ENCODE results near the gene KCNQ5.

The KCNQ5 gene

DNA sequence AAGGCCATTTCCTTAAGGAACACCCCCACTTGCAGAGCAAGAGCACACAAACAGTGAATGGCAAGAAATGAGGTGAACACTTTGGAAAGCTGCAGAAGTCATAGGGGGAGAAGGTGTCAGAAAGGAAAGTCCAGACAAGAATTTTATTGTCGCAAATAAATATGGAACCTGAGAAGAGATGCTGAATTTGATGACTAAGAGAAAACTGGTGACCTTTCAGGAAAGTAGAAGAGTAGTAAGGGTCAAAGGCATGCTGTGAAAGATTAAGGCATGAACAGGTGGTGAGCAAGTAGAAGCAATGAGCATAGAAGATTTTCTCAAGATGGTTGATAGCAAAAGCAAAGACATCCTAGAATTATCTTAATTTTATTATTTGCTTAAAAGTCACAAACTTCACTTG lies 194.2 kb downstream of the KCNQ5 start:
- no peak overlapping the region for H4K91ac ChIP-seq (ENCODE audit: low read depth, low read length, poor library complexity)
- H2AFZ ChIP-seq (ENCODE audit: low read length): no peak overlapping the region
- no peak overlapping the region for H2BK120ac ChIP-seq (ENCODE audit: low read depth, low read length)
- no peak overlapping the region for H2BK5ac ChIP-seq (ENCODE audit: low read length)
- no peaks in the 10 kb centered on the region for H3K27me3 ChIP-seq (ENCODE audit: control insufficient read depth in 3 of 3, insufficient read depth in 3 of 3, low read depth in 1 of 3, low read length in 3 of 3)
- no peak overlapping the region for H2BK12ac ChIP-seq (ENCODE audit: low read length)
- H3K9ac ChIP-seq (ENCODE audit: low read depth, low read length, poor library complexity): no peak overlapping the region
- no peak overlapping the region for H3K4me2 ChIP-seq (ENCODE audit: insufficient read depth, low read length, poor library complexity, severe bottlenecking)
- no peak overlapping the region for H3K23ac ChIP-seq (ENCODE audit: low read depth, low read length, poor library complexity)
- H3K18ac ChIP-seq (ENCODE audit: low read length): no peak overlapping the region
- H2AK5ac ChIP-seq (ENCODE audit: low read depth, low read length): no peak overlapping the region
- H3K4me3 ChIP-seq (ENCODE audit: low read length in 2 of 2): no peak overlapping the region
- no peak overlapping the region for H3K4ac ChIP-seq (ENCODE audit: low read length)
- H3K36me3 ChIP-seq (replicated peaks in 1 of 2; ENCODE audit: control insufficient read depth in 2 of 2, insufficient read depth in 2 of 2, low read length in 2 of 2): no peaks in the 10 kb centered on the region
- H3K79me1 ChIP-seq (ENCODE audit: low read depth, low read length): no peaks in the 10 kb centered on the region
- peaks cover 0 to 4% of the 10 kb centered on the region in 2 donors for H3K4me1 ChIP-seq (ENCODE audit: control insufficient read depth in 2 of 2, insufficient read depth in 1 of 2, low read depth in 1 of 2, low read length in 2 of 2)
- DNase-seq (ENCODE audit: low spot score): no peak
- WGBS, 2 donors (ENCODE audit: extremely low coverage in 2 of 2, insufficient read length in 2 of 2, insufficient replicate concordance in 1 of 2): no CpG with 5 or more reads among the region's 1 CpG
- H3K9me3 ChIP-seq (replicated peaks in 1 of 2; ENCODE audit: control insufficient read depth in 2 of 2, insufficient read depth in 1 of 2, low read depth in 1 of 2, low read length in 2 of 2): no peaks in the 10 kb centered on the region
- H4K8ac ChIP-seq (ENCODE audit: low read depth, low read length): no peak overlapping the region
- no peak overlapping the region for H2BK15ac ChIP-seq (ENCODE audit: low read length)
- no peak overlapping the region for H3K27ac ChIP-seq (replicated peaks; ENCODE audit: low read length)
- no peak overlapping the region for H3K14ac ChIP-seq (ENCODE audit: low read length)

DNA sequence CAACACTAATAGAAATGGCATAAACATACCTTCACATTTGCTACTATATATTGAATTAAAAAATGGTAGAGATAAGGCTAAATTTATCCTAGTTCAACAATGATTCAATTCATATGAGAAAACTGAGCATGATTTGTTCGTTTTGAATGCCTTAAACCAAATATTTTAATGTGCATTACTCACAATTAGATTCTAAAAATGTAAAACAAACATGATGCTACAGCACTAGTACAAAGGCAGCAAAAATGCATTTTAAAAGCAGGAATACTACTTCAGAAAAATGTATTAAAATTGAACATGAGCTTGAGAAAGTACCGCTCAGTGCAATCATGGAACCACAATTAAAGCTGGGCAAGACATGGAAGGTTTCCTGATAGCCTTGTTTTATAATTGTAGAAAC lies 195.3 kb downstream of the KCNQ5 start:
- Histone ChIP-seq H3K27me3 (ENCODE audit: control insufficient read depth in 3 of 3, insufficient read depth in 3 of 3, low read depth in 1 of 3, low read length in 3 of 3) (no peaks in the 10 kb centered on the region), H2BK120ac (ENCODE audit: low read depth, low read length) (no peak overlapping the region), H3K4me3 (ENCODE audit: low read length in 2 of 2) (no peak overlapping the region), H2BK15ac (ENCODE audit: low read length) (no peak overlapping the region), H3K4me2 (ENCODE audit: insufficient read depth, low read length, poor library complexity, severe bottlenecking) (no peak overlapping the region), H3K27ac (replicated peaks; ENCODE audit: low read length) (no peak overlapping the region), H3K36me3 (replicated peaks in 1 of 2; ENCODE audit: control insufficient read depth in 2 of 2, insufficient read depth in 2 of 2, low read length in 2 of 2) (no peaks in the 10 kb centered on the region), H2AFZ (ENCODE audit: low read length) (no peak overlapping the region), H3K14ac (ENCODE audit: low read length) (no peak overlapping the region), H3K4ac (ENCODE audit: low read length) (no peak overlapping the region), H3K9ac (ENCODE audit: low read depth, low read length, poor library complexity) (no peak overlapping the region), H3K79me1 (ENCODE audit: low read depth, low read length) (no peaks in the 10 kb centered on the region), H4K91ac (ENCODE audit: low read depth, low read length, poor library complexity) (no peak overlapping the region), H2AK5ac (ENCODE audit: low read depth, low read length) (no peak overlapping the region), H3K4me1 (ENCODE audit: control insufficient read depth in 2 of 2, insufficient read depth in 1 of 2, low read depth in 1 of 2, low read length in 2 of 2) (no peaks in the 10 kb centered on the region), H3K18ac (ENCODE audit: low read length) (no peak overlapping the region), H2BK5ac (ENCODE audit: low read length) (no peak overlapping the region), H4K8ac (ENCODE audit: low read depth, low read length) (no peak overlapping the region), H3K23ac (ENCODE audit: low read depth, low read length, poor library complexity) (no peak overlapping the region), H3K9me3 (replicated peaks in 1 of 2; ENCODE audit: control insufficient read depth in 2 of 2, insufficient read depth in 1 of 2, low read depth in 1 of 2, low read length in 2 of 2) (no peaks in the 10 kb centered on the region), H2BK12ac (ENCODE audit: low read length) (no peak overlapping the region)
- DNase-seq (ENCODE audit: low spot score): no peak
- no CpG with 5 or more reads among the region's 2 CpGs for WGBS, 2 donors (ENCODE audit: extremely low coverage in 2 of 2, insufficient read length in 2 of 2, insufficient replicate concordance in 1 of 2)

DNA sequence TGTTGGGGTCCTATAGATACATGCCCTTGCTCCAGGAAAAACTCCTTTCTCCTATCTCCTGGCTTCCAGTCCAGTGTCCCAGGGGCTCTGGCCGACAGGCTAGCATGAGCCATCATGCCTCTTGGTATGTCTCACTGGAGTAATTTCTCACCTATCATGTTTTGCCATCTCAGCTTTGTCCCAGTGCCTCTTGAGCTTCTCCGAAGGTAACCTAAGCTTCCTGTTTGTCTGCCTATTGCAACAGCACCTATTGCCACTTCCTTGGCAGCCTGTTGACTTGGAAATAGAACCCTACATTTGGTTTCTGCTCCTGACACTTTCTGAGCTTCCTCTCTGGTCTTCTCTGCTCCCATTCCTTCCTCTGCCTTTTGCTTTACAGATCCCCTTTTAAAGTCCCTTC lies 197.7 kb downstream of the KCNQ5 start:
- no peak overlapping the region for H4K8ac ChIP-seq (ENCODE audit: low read depth, low read length)
- no peak overlapping the region for H2BK15ac ChIP-seq (ENCODE audit: low read length)
- no peak overlapping the region for H3K9ac ChIP-seq (ENCODE audit: low read depth, low read length, poor library complexity)
- H3K23ac ChIP-seq (ENCODE audit: low read depth, low read length, poor library complexity): no peak overlapping the region
- no peak for DNase-seq (ENCODE audit: low spot score)
- no peak overlapping the region for H3K27ac ChIP-seq (replicated peaks; ENCODE audit: low read length)
- no peak overlapping the region for H3K4ac ChIP-seq (ENCODE audit: low read length)
- no peak overlapping the region for H2BK120ac ChIP-seq (ENCODE audit: low read depth, low read length)
- H3K36me3 ChIP-seq (replicated peaks in 1 of 2; ENCODE audit: control insufficient read depth in 2 of 2, insufficient read depth in 2 of 2, low read length in 2 of 2): no peaks in the 10 kb centered on the region
- no peaks in the 10 kb centered on the region for H3K9me3 ChIP-seq (replicated peaks in 1 of 2; ENCODE audit: control insufficient read depth in 2 of 2, insufficient read depth in 1 of 2, low read depth in 1 of 2, low read length in 2 of 2)
- no peak overlapping the region for H3K4me2 ChIP-seq (ENCODE audit: insufficient read depth, low read length, poor library complexity, severe bottlenecking)
- H2AFZ ChIP-seq (ENCODE audit: low read length): no peak overlapping the region
- no peak overlapping the region for H2BK5ac ChIP-seq (ENCODE audit: low read length)
- no peak overlapping the region for H2BK12ac ChIP-seq (ENCODE audit: low read length)
- H3K14ac ChIP-seq (ENCODE audit: low read length): no peak overlapping the region
- no peaks in the 10 kb centered on the region for H3K4me1 ChIP-seq (ENCODE audit: control insufficient read depth in 2 of 2, insufficient read depth in 1 of 2, low read depth in 1 of 2, low read length in 2 of 2)
- WGBS, 2 donors (ENCODE audit: extremely low coverage in 2 of 2, insufficient read length in 2 of 2, insufficient replicate concordance in 1 of 2): no CpG with 5 or more reads among the region's 2 CpGs
- H3K79me1 ChIP-seq (ENCODE audit: low read depth, low read length): no peaks in the 10 kb centered on the region
- H3K4me3 ChIP-seq (ENCODE audit: low read length in 2 of 2): no peak overlapping the region
- no peaks in the 10 kb centered on the region for H3K27me3 ChIP-seq (ENCODE audit: control insufficient read depth in 3 of 3, insufficient read depth in 3 of 3, low read depth in 1 of 3, low read length in 3 of 3)
- H4K91ac ChIP-seq (ENCODE audit: low read depth, low read length, poor library complexity): no peak overlapping the region
- H2AK5ac ChIP-seq (ENCODE audit: low read depth, low read length): no peak overlapping the region
- H3K18ac ChIP-seq (ENCODE audit: low read length): no peak overlapping the region

DNA sequence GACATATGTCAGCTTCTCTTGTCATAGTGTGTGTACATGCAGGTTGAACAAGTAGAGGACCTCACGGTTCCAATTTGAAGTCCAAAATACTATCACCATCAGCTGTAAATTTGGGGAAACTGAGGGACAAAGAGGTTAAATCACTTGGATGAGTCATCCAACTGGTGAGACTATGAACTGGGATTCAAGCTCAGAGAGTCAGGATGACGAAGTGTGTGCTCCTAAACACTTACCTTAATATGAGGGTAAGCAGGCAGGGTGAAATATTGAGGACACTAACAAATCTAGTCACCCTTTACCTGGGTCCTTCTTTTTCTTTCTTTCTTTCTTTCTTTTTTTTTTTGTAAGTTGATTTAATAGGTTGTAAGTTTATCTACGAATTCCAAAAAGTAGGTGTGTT lies 198.3 kb downstream of the KCNQ5 start:
- no CpG with 5 or more reads among the region's 3 CpGs for WGBS, 2 donors (ENCODE audit: extremely low coverage in 2 of 2, insufficient read length in 2 of 2, insufficient replicate concordance in 1 of 2)

More for the DNA sequence above, 198.3 kb downstream of the KCNQ5 start:
- H3K4ac ChIP-seq (ENCODE audit: low read length): no peak overlapping the region
- no peak overlapping the region for H4K8ac ChIP-seq (ENCODE audit: low read depth, low read length)
- H3K36me3 ChIP-seq (replicated peaks in 1 of 2; ENCODE audit: control insufficient read depth in 2 of 2, insufficient read depth in 2 of 2, low read length in 2 of 2): no peaks in the 10 kb centered on the region
- H2BK15ac ChIP-seq (ENCODE audit: low read length): no peak overlapping the region
- H2AK5ac ChIP-seq (ENCODE audit: low read depth, low read length): no peak overlapping the region
- no peak overlapping the region for H2AFZ ChIP-seq (ENCODE audit: low read length)
- H3K14ac ChIP-seq (ENCODE audit: low read length): no peak overlapping the region
- no peak overlapping the region for H4K91ac ChIP-seq (ENCODE audit: low read depth, low read length, poor library complexity)
- no peak overlapping the region for H3K4me3 ChIP-seq (ENCODE audit: low read length in 2 of 2)
- H3K4me1 ChIP-seq (ENCODE audit: control insufficient read depth in 2 of 2, insufficient read depth in 1 of 2, low read depth in 1 of 2, low read length in 2 of 2): no peaks in the 10 kb centered on the region
- no peak for DNase-seq (ENCODE audit: low spot score)
- H3K23ac ChIP-seq (ENCODE audit: low read depth, low read length, poor library complexity): no peak overlapping the region
- no peak overlapping the region for H2BK12ac ChIP-seq (ENCODE audit: low read length)
- no peak overlapping the region for H2BK120ac ChIP-seq (ENCODE audit: low read depth, low read length)
- no peak overlapping the region for H3K4me2 ChIP-seq (ENCODE audit: insufficient read depth, low read length, poor library complexity, severe bottlenecking)
- no peaks in the 10 kb centered on the region for H3K9me3 ChIP-seq (replicated peaks in 1 of 2; ENCODE audit: control insufficient read depth in 2 of 2, insufficient read depth in 1 of 2, low read depth in 1 of 2, low read length in 2 of 2)
- H3K79me1 ChIP-seq (ENCODE audit: low read depth, low read length): no peaks in the 10 kb centered on the region
- no peak overlapping the region for H3K27ac ChIP-seq (replicated peaks; ENCODE audit: low read length)
- H3K18ac ChIP-seq (ENCODE audit: low read length): no peak overlapping the region
- no peaks in the 10 kb centered on the region for H3K27me3 ChIP-seq (ENCODE audit: control insufficient read depth in 3 of 3, insufficient read depth in 3 of 3, low read depth in 1 of 3, low read length in 3 of 3)
- H2BK5ac ChIP-seq (ENCODE audit: low read length): no peak overlapping the region
- H3K9ac ChIP-seq (ENCODE audit: low read depth, low read length, poor library complexity): no peak overlapping the region
